Measurements from ENCODE around the gene AK9.

The AK9 gene

GRCh38 chr6:109508166-109508860 is 182.7 kb downstream of the AK9 start:
- ATAC-seq, result no peak

GRCh38 chr6:109507490-109508072 is 183.4 kb downstream of the AK9 start:
- no peak for ATAC-seq

- no peak for ATAC-seq
Measured at GRCh38 chr6:109506841-109507240, 184.2 kb downstream of the AK9 start.

- ATAC-seq, result no peak
Measured at GRCh38 chr6:109506314-109506713, 184.7 kb downstream of the AK9 start.

GRCh38 chr6:109503327-109504224 is 187.4 kb downstream of the AK9 start:
- ATAC-seq, result no peak

GRCh38 chr6:109498936-109499335 is 192.1 kb downstream of the AK9 start:
- ATAC-seq, result no peak

GRCh38 chr6:109498052-109498451 is 192.9 kb downstream of the AK9 start:
- ATAC-seq, result no peak

GRCh38 chr6:109496036-109496772 is 194.8 kb downstream of the AK9 start:
- no peak for ATAC-seq

GRCh38 chr6:109493865-109494264 is 197.1 kb downstream of the AK9 start:
- ATAC-seq, result no peak

GRCh38 chr6:109491207-109491938 is 199.6 kb downstream of the AK9 start:
- peak; percentile 83 to 92 for ATAC-seq

- no peak for ATAC-seq
Measured at GRCh38 chr6:109490713-109491112, 200.3 kb downstream of the AK9 start.

- ATAC-seq, result no peak
Measured at GRCh38 chr6:109488001-109488400, 203.0 kb downstream of the AK9 start.

- peak; percentile 11 to 18 for ATAC-seq
Measured at GRCh38 chr6:109486068-109486467, 204.9 kb downstream of the AK9 start.

- ATAC-seq, result no peak
Measured at GRCh38 chr6:109485266-109485935, 205.6 kb downstream of the AK9 start.

- ATAC-seq, result no peak
Measured at GRCh38 chr6:109484122-109484521, 206.9 kb downstream of the AK9 start.

- peak; percentile 5 to 9 for ATAC-seq
Measured at GRCh38 chr6:109483735-109484057, 207.3 kb downstream of the AK9 start.

GRCh38 chr6:109482905-109483734 is 207.9 kb downstream of the AK9 start, which contains the start of gene ZBTB24:
Gene ZBTB24 (minus strand): TSS chr6:109483219. CDS start chr6:109482026, 1,193 bp downstream.
- peak; percentile 84 for ATAC-seq

GRCh38 chr6:109480993-109481480 is 210.0 kb downstream of the AK9 start:
- no peak for ATAC-seq

- ATAC-seq, result no peak
Measured at GRCh38 chr6:109478841-109479624, 212.0 kb downstream of the AK9 start.

All from activated CD4-positive, CD25-positive, alpha-beta regulatory T cell treated with anti-CD3 and anti-CD28 coated beads, Interleukin-2, amount 50 U/mL, for 24 hours (primary cell).